Endothelial cell of umbilical vein (primary cell): ENCODE data around the gene ARMCX2. TPM values are rescaled to one million over a fixed set of nuclear protein-coding genes. Genes with fewer than 3 reads are reported as not detected.

Experiments
- BruUV-seq: library from RNA; stranded (reverse); fragments of 400-500 nt; replicated peaks from 2 replicates; lab custom pipeline; 2021; lab: Mats Ljungman, UMichigan
- CTCF ChIA-PET: fragments of 300-600, 350-600 bp; sonication (Branson Sonifier 250); formaldehyde crosslinking; loops from one replicate; lab custom pipeline; 2021; ENCODE audit warnings: antibody characterized with exemption, inconsistent platforms; lab: Charles Lee
- POLR2A ChIA-PET: fragments of 300-600, 350-600 bp; sonication (Branson Sonifier 250); formaldehyde crosslinking; loops from one replicate; lab custom pipeline; 2021; ENCODE audit warnings: antibody characterized with exemption, inconsistent platforms; lab: Charles Lee
- DNase-seq: peaks from one replicate; pipeline ENCODE4 v3.0.0-alpha.2; 2011; ENCODE audit warnings: low read depth, low spot score
- FAIRE-seq: peaks from 2 replicates; lab custom pipeline; 2011; peaks lifted over from hg19 to GRCh38; lab: Jason Lieb, UNC
- H2AFZ ChIP-seq: 2 replicates; pipeline ENCODE4 v1.6.0; 2012; ENCODE audit warnings: low read depth, low read length, control low read depth, inconsistent platforms
- H3K27ac ChIP-seq: 2 replicates; pipeline ENCODE4 v1.5.1; 2011; ENCODE audit warnings: low read depth, mild to moderate bottlenecking, control low read depth, low read length, moderate library complexity; ENCODE audit not compliant: insufficient read depth
- H3K27me3 ChIP-seq, 2 experiments: 2 replicates each; pipeline versions ENCODE4 v1.6.0 to v1.6.1; 2011; ENCODE audit warnings: low read length in 2 of 2, mixed read lengths in 1 of 2; ENCODE audit not compliant: control insufficient read depth in 2 of 2, insufficient read depth in 2 of 2
- H3K36me3 ChIP-seq, 2 experiments: 2 replicates in 1 of 2; 3 replicates in 1 of 2; pipeline ENCODE4 v1.5.1; 2011; ENCODE audit warnings: low read length in 2 of 2, mild to moderate bottlenecking in 1 of 2, moderate library complexity in 1 of 2; ENCODE audit not compliant: control insufficient read depth in 2 of 2, insufficient read depth in 2 of 2; ENCODE audit errors: extremely low read depth in 1 of 2
- H3K4me1 ChIP-seq: 3 replicates; pipeline ENCODE4 v1.5.1; 2011; ENCODE audit warnings: mild to moderate bottlenecking, low read length; ENCODE audit not compliant: control insufficient read depth, insufficient read depth; ENCODE audit errors: extremely low read depth
- H3K4me2 ChIP-seq: 2 replicates; pipeline ENCODE4 v1.6.1; 2011; ENCODE audit warnings: low read length, control low read depth, mixed read lengths; ENCODE audit not compliant: insufficient read depth
- H3K4me3 ChIP-seq, 3 experiments: fragments of 200-600 bp in 1 of 3; sonication (generic), shearing (Covaris generic) in 1 of 3; replicated peaks in 1 of 3; 2 replicates each; pipeline ENCODE4 v1.5.1; 2011 to 2016; ENCODE audit warnings: control low read depth in 3 of 3, low read length in 3 of 3, mild to moderate bottlenecking in 2 of 3, inconsistent platforms in 1 of 3, low read depth in 1 of 3, moderate library complexity in 1 of 3; ENCODE audit not compliant: insufficient read depth in 1 of 3
- H3K79me2 ChIP-seq: 2 replicates; pipeline ENCODE4 v1.6.0; 2012; ENCODE audit warnings: low read length, inconsistent platforms; ENCODE audit not compliant: control insufficient read depth, insufficient read depth
- H3K9ac ChIP-seq: replicated peaks from 2 replicates; pipeline ENCODE3; 2011; ENCODE audit warnings: low read length, control low read depth; ENCODE audit not compliant: insufficient read depth; ENCODE audit errors: extremely low read depth
- H3K9me1 ChIP-seq: replicated peaks from 3 replicates; pipeline ENCODE4 v1.6.0; 2011; ENCODE audit warnings: mild to moderate bottlenecking, low read length; ENCODE audit not compliant: control insufficient read depth, insufficient read depth; ENCODE audit errors: extremely low read depth
- H3K9me3 ChIP-seq: replicated peaks from 2 replicates; pipeline ENCODE4 v1.5.1; 2012; ENCODE audit warnings: low read length, inconsistent platforms; ENCODE audit not compliant: control insufficient read depth, insufficient read depth
- H4K20me1 ChIP-seq: replicated peaks from 2 replicates; pipeline ENCODE3; 2011; ENCODE audit warnings: mild to moderate bottlenecking, low read length; ENCODE audit not compliant: control insufficient read depth, insufficient read depth; ENCODE audit errors: extremely low read depth
- CTCF ChIP-seq, 2 donors: IDR thresholded peaks; 1 replicate in 1 of 2; 2 replicates in 1 of 2; pipeline ENCODE4 v1.5.1; 2011; ENCODE audit warnings: low read length in 2 of 2, mild to moderate bottlenecking in 2 of 2, moderate library complexity in 2 of 2, control low read depth in 1 of 2, inconsistent platforms in 1 of 2, low read depth in 1 of 2; ENCODE audit not compliant: insufficient read depth in 1 of 2; ENCODE audit errors: extremely low read depth in 1 of 2
- EZH2 ChIP-seq: IDR thresholded peaks from 2 replicates; pipeline ENCODE4 v1.6.1; 2012; ENCODE audit warnings: borderline replicate concordance, low read depth, mild to moderate bottlenecking, moderate library complexity, low read length, inconsistent platforms; ENCODE audit not compliant: severe bottlenecking
- FOS ChIP-seq: IDR thresholded peaks from 2 replicates; pipeline ENCODE4 v1.6.1; 2011; ENCODE audit warnings: mild to moderate bottlenecking, low read length, moderate library complexity, borderline replicate concordance; ENCODE audit not compliant: insufficient read depth
- GATA2 ChIP-seq: IDR thresholded peaks from 2 replicates; pipeline ENCODE4 v1.7.0; 2011; ENCODE audit warnings: low read depth, mild to moderate bottlenecking, moderate library complexity, mixed read lengths, low read length; ENCODE audit not compliant: insufficient read length, insufficient read depth
- JUN ChIP-seq: IDR thresholded peaks from 2 replicates; pipeline ENCODE4 v1.6.1; 2011; ENCODE audit warnings: borderline replicate concordance, low read depth; ENCODE audit not compliant: insufficient read length, insufficient read depth
- MAX ChIP-seq: IDR thresholded peaks from 2 replicates; pipeline ENCODE4 v1.6.1; 2011; ENCODE audit not compliant: insufficient read depth, insufficient read length
- MYC ChIP-seq: IDR thresholded peaks from one replicate; pipeline ENCODE4 v1.6.1; 2011; ENCODE audit warnings: mild to moderate bottlenecking, low read depth, low read length
- POLR2A ChIP-seq: IDR thresholded peaks from 2 replicates; pipeline ENCODE4 v1.6.1; 2012; ENCODE audit warnings: low read depth, mild to moderate bottlenecking, control low read depth, low read length
- POLR2AphosphoS5 ChIP-seq: IDR thresholded peaks from 2 replicates; pipeline ENCODE4 v1.6.1; 2012; ENCODE audit warnings: low read depth, mild to moderate bottlenecking, control low read depth, low read length, moderate library complexity; ENCODE audit not compliant: insufficient read depth
- dilution Hi-C: fragments of 300-500 bp; cut with MboI; formaldehyde crosslinking; loops from one replicate; pipeline ENCODE4 v1.15.0; 2019; ENCODE audit warnings: low sequenced_read_pairs; ENCODE audit not compliant: extremely low pct_ligation_motif_present
- intact Hi-C: fragments of 100-400 bp; cut with micrococcal nuclease; formaldehyde crosslinking; loops from one replicate; pipeline ENCODE4 v1.10.0; 2022
- polyA plus RNA-seq, 4 experiments: library from polyadenylated mRNA; depleted of rRNA in 3 of 4; stranded (reverse) in 3 of 4; unstranded in 1 of 4; fragments of >200 nt; gene quantifications; 2 replicates each; pipeline versions ENCODE4 v1.2.1 to v1.2.3, GENCODE V29; 2011 to 2012; ENCODE audit warnings: missing spikeins in 1 of 4
- total RNA-seq: library from RNA; stranded (reverse); gene quantifications from 2 replicates; pipeline ENCODE4 v1.2.3, GENCODE V29; 2021

ARMCX2 gene
- total and polyA plus RNA-seq, 2 donors (not counting 3 experiments of a cell fraction or from before 2014, with no cell fraction given), result 37.4 to 103 TPM

- Histone ChIP-seq H3K9me1 (no peaks in the 10 kb centered on the region), H3K4me1 (no peaks in the 10 kb centered on the region), H3K4me2 (no peak overlapping the region), H3K4me3 (no peak overlapping the region), H3K79me2 (peaks cover 2% of the 10 kb centered on the region), H3K36me3 (peaks cover 0 to 8% of the 10 kb centered on the region in 2 experiments), H3K9ac (no peak overlapping the region), H2AFZ (no peak overlapping the region), H4K20me1 (no peaks in the 10 kb centered on the region), H3K27ac (no peak overlapping the region), H3K9me3 (no peaks in the 10 kb centered on the region), H3K27me3 (peaks cover 0 to 2% of the 10 kb centered on the region in 2 experiments)
- DNase-seq (no peak), FAIRE-seq (no peak)
- dilution Hi-C loops, result no loop called here
- TF ChIP-seq POLR2AphosphoS5 (no peak), GATA2 (no peak), MYC (no peak), EZH2 (no peak), POLR2A (no peak), MAX (no peak), FOS (no peak), CTCF (IDR thresholded peaks at IDR 0.05; ENCODE audit: extremely low read depth in 1 of 2, insufficient read depth in 1 of 2, low read depth in 1 of 2, low read length in 2 of 2) (no peak), JUN (no peak)
- BruUV-seq, result no TSS peak
- intact Hi-C loops, result no loop called here
- POLR2A ChIA-PET, result no interaction called here
- CTCF ChIA-PET, result no interaction called here
Observed at GRCh38 chrX:101656817-101657216, 2.8 kb downstream of the ARMCX2 start.
